Endometrium (tissue), 2 donors: ENCODE results near the gene TRIM32.
"Not testable (repeated sequence)": the region's sequence is repeated elsewhere in the genome, so short reads cannot be mapped to it uniquely, and the experiment has no call there.

ENCODE experiments used
- FAIRE-seq: peaks from 2 replicates; lab custom pipeline; 2012; peaks lifted over from hg19 to GRCh38; lab: Jason Lieb, UNC
- donor health status: control.
- donor health status: control.

The TRIM32 gene

GRCh38 chr9:116683535-116683934, 3.6 kb upstream of the TRIM32 start:
- FAIRE-seq = no peak

- FAIRE-seq = no peak
Measured at GRCh38 chr9:116685166-116685565, 1.9 kb upstream of the TRIM32 start.

DNA sequence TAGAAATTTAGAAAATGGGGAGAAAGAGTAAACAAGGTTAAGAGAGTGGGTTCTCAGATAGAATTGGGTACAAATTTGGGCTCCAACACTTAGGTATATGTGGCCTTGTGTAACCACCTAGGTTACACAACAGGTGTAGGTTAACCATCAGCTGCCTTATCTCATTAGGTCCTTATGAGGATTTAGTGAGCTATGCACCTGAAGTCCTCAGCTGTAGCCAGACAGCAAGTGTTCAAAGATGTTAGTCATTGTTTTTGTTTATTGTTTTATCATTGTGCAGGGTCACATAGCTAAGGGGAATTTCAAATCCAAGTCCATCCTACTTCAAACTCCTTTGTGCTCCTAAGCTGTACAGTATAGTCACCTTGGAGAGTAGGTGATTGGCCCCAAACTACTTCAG, 970 bp upstream of the TRIM32 start:
- FAIRE-seq = no peak

DNA sequence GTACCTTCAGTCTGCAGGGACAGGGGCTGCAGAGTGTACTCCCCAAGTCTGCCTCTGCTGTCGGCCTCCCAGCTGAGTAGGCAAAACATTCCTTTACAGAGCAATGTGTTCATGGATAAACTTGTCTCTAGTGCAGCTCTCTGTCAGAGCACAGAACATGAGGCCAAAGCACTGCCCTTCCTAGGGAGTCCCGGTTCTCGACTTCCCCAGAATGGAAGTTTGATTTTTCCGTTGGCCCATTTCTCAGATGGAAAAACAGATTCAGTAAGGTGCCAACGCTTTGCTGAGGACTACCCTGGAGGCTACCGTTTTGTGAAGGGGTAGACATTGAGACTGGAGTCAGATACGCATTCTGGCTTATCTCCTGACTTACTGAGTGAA, 422 bp upstream of the TRIM32 start:
- no peak for FAIRE-seq

DNA sequence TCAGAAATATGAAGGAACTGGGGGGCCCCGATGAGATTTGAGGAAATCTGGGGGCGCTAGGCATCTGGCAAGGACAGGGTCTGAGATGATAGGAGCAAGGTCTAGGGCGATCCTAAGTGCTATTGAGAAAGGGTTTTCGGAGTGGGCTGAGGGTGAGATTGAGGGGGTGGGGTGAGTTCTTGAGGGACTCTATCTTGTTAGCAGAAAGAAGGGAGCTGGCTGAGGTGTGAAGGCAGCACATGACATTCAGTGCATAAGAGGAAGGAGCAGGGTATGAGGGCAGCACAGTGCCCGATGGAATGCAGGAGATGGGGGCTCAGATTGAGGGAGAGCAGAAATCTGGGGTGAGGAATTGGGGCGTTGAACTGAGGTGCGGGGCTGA, 640 bp downstream of the TRIM32 start:
- no peak for FAIRE-seq

- no peak for FAIRE-seq
Measured at GRCh38 chr9:116688806-116689485, 1.8 kb downstream of the TRIM32 start.

DNA sequence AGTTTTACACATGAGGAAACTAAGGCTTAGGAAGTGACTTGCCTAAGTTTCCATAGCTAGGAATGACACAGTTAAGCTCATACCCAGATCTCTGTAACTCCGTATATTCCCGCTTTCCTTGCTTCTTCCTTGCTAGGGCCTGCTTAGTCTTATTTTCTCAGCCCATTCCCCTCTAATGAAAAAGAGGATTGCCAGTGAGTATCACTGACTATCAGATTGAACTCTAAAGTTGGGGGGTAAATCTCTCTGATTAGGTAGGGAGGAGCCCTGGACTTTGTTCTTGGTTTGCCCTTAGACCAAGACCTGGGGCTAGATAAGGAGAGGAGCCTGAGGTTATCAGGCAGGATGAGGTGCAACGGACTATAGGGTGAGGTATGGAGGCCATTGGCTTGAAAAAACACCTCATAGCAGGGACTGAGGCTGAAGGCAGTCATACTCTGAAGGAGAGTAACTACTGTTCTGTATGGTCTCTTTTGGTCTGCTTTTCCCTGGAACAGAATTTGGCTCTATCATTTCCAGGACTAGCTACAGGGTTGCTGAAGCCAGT, 2.5 kb downstream of the TRIM32 start:
- FAIRE-seq = no peak

DNA sequence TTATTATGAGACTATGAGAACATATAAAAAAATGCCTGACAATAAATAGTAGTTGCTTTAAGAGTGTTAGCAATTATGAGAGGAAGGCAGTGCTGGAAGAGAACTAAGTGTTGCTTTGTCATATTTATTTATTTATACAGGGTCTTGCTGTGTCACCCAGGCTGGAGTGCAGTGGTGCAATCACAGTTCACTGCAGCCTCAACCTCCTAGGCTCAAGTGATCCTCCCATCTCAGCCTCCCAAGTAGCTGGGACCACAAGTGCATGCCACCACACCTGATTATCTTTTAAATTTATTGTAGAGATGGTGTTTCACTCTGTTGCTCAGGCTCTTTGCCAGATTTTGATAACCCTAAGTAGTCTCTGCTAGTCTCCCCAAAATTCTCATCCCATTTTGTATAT, 3.7 kb downstream of the TRIM32 start:
- FAIRE-seq = not testable (repeated sequence)

- FAIRE-seq = no peak
Measured at GRCh38 chr9:116691607-116692006, 4.5 kb downstream of the TRIM32 start.

DNA sequence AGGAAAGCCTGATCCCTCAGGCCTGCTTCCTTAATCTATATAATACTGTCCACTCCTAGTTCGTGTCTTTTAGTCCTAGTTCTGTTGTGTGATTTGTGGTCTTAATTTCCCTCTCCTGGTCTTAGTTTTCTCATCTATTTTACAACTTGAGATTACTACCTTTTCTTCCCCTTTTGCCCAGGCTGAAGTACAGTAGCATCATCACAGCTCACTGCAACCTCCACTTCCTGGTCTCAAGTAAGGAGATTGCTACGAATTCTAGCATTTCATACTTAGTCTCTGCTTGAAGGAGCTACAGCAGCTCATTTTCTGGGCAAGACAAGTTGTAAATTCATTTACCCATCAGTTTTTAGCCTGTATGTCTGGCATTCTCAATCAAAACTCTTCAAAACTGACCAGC, 5.5 kb downstream of the TRIM32 start:
- FAIRE-seq = no peak

- no peak for FAIRE-seq
Measured at GRCh38 chr9:116693233-116693731, 6.2 kb downstream of the TRIM32 start.

GRCh38 chr9:116694785-116695291, 7.7 kb downstream of the TRIM32 start:
- no peak for FAIRE-seq

DNA sequence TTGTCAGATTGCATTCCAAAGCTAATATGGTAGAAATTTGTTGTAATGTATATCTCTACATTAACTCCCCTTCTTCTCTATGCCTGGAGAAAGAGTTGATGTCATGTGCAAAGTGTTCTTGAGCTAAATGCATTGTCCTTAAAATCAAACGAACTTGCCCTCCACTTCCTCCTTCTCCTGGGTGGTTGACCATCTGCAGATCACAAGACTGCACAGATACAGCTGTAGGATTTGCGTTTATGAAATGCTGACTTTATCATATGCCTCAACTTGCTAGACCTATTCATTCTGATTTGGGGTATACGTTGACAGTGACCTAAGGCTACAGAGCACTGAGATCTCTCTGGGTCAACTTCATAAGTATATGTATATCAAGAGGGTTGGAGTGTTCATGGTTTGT, 8.3 kb downstream of the TRIM32 start:
- no peak for FAIRE-seq

DNA sequence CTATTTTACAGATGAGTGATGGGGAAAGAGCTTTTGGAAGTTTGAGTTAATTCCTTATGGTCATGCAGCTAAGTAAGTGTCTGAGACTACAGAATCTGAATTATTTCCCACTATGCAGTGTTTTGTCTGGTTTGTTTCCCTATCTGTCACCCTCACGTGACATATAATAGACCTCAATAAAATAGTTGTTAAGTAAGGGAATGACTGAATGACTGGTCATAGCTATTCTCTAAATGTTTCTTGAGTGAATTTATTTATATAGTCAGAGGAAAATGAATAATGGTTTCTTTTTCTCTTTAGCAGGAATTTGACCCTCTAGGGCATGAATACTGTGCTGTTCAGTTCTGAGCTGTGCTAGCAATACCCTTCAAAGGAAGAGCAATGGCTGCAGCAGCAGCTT, 10.3 kb downstream of the TRIM32 start:
- no peak for FAIRE-seq

DNA sequence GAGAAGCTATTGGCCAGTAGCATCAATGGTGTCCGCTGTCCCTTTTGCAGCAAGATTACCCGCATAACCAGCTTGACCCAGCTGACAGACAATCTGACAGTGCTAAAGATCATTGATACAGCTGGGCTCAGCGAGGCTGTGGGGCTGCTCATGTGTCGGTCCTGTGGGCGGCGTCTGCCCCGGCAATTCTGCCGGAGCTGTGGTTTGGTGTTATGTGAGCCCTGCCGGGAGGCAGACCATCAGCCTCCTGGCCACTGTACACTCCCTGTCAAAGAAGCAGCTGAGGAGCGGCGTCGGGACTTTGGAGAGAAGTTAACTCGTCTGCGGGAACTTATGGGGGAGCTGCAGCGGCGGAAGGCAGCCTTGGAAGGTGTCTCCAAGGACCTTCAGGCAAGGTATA, 10.8 kb downstream of the TRIM32 start:
- no peak for FAIRE-seq

GRCh38 chr9:116700279-116700678, 13.2 kb downstream of the TRIM32 start:
- no peak for FAIRE-seq

- FAIRE-seq = no peak
Measured at GRCh38 chr9:116700882-116701865, 14.1 kb downstream of the TRIM32 start.

DNA sequence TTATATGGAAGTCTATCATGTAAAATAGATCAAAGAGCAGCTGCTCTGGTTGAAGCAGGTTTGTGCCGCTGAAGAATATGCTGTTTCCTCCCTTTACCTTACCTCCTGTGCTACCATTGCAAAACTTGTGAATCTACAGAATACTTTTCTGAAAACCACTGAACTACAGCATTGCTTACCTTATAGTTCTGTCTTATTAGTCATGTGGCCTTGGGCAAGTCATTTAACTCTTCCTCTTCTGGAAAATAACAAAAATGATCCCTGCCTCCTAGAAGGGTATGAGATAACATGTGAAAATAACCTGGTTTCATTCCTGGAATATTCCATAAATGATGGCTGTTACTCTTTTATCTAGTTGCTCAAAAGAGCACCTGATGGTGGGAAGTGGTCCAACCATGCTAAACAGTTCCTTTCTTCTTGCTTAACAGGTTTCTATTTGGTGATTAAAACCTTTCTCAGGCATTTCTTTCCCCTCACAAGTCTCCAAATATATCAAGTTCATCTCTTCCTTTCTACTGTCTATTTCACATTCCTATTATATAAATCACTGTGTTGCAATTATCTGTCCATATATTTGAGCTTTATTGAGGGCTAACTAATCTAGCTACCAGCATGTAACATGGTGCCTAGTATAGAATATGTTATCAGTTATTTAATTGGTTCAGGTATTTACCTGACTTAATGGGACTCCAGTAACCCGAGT, 15.0 kb downstream of the TRIM32 start:
- FAIRE-seq = no peak

DNA sequence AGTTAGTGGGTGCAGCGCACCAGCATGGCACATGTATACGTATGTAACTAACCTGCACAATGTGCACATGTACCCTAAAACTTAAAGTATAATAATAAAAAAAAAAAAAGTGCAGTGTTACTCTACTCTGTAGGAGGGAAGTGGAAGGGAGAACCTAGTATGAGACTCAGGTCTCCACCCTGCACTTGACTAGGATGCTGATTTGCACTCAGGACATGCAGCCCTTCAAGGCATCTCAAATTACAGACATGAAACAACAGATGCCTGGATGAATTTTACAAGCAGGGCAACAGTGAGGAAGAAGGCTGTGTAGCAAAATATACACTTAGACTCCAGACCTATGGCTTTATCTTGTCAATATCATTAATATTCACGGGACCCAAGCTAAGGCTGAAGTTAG, 16.5 kb downstream of the TRIM32 start:
- FAIRE-seq = no peak

- FAIRE-seq = no peak
Measured at GRCh38 chr9:116704470-116704869, 17.4 kb downstream of the TRIM32 start.

- no peak for FAIRE-seq
Measured at GRCh38 chr9:116705531-116705930, 18.4 kb downstream of the TRIM32 start.
